Keratinocyte (primary cell): ENCODE results near the gene CLBA1. TPM values are rescaled to one million over a fixed set of nuclear protein-coding genes. Genes with fewer than 3 reads are reported as not detected.

ENCODE experiments used
- DNase-seq: peaks from one replicate; pipeline ENCODE4 v3.0.0-alpha.2; 2011; ENCODE audit warnings: low read depth, missing footprints, low spot score
- FAIRE-seq: peaks from 2 replicates; lab custom pipeline; 2011; peaks lifted over from hg19 to GRCh38; lab: Jason Lieb, UNC
- H2AFZ ChIP-seq: 2 replicates; pipeline ENCODE4 v1.6.0; 2012; ENCODE audit warnings: low read length, control low read depth, inconsistent platforms; ENCODE audit not compliant: control insufficient read depth
- H3K27ac ChIP-seq: 2 replicates; pipeline ENCODE4 v1.5.1; 2011; ENCODE audit warnings: low read length; ENCODE audit not compliant: control insufficient read depth, insufficient read depth
- H3K27me3 ChIP-seq: 3 replicates; pipeline ENCODE4 v1.6.0; 2011; ENCODE audit warnings: low read length; ENCODE audit not compliant: control insufficient read depth, insufficient read depth; ENCODE audit errors: extremely low read depth
- H3K36me3 ChIP-seq, 2 experiments: 2 replicates in 1 of 2; 3 replicates in 1 of 2; pipeline ENCODE4 v1.5.1; 2011; ENCODE audit warnings: low read length in 2 of 2, mild to moderate bottlenecking in 1 of 2; ENCODE audit not compliant: control insufficient read depth in 2 of 2, insufficient read depth in 2 of 2; ENCODE audit errors: extremely low read depth in 1 of 2
- H3K4me1 ChIP-seq: 3 replicates; pipeline ENCODE4 v1.5.1; 2011; ENCODE audit warnings: low read length; ENCODE audit not compliant: control insufficient read depth, insufficient read depth; ENCODE audit errors: extremely low read depth
- H3K4me2 ChIP-seq: 3 replicates; pipeline ENCODE4 v1.6.0; 2011; ENCODE audit warnings: low read depth, low read length; ENCODE audit not compliant: control insufficient read depth, insufficient read depth; ENCODE audit errors: extremely low read depth
- H3K4me3 ChIP-seq, 3 experiments: fragments of 200-600 bp in 1 of 3; sonication (generic) in 1 of 3; 2 replicates in 2 of 3; 3 replicates in 1 of 3; pipeline ENCODE4 v1.5.1; 2011 to 2016; ENCODE audit warnings: low read length in 3 of 3, mild to moderate bottlenecking in 3 of 3, control low read depth in 2 of 3, inconsistent platforms in 1 of 3, low read depth in 1 of 3, mixed read lengths in 1 of 3, mixed run types in 1 of 3, moderate library complexity in 1 of 3; ENCODE audit not compliant: control insufficient read depth in 2 of 3, insufficient read depth in 2 of 3; ENCODE audit errors: extremely low read depth in 1 of 3
- H3K79me2 ChIP-seq: 2 replicates; pipeline ENCODE4 v1.6.0; 2012; ENCODE audit warnings: low read length; ENCODE audit not compliant: control insufficient read depth, insufficient read depth
- H3K9ac ChIP-seq: 3 replicates; pipeline ENCODE4 v1.6.0; 2011; ENCODE audit warnings: low read length; ENCODE audit not compliant: control insufficient read depth, insufficient read depth; ENCODE audit errors: extremely low read depth
- H3K9me1 ChIP-seq: 3 replicates; pipeline ENCODE4 v1.6.0; 2011; ENCODE audit warnings: low read length; ENCODE audit not compliant: control insufficient read depth, insufficient read depth; ENCODE audit errors: extremely low read depth
- H3K9me3 ChIP-seq: 2 replicates; pipeline ENCODE4 v1.5.1; 2012; ENCODE audit warnings: low read depth, low read length; ENCODE audit not compliant: control insufficient read depth
- H4K20me1 ChIP-seq: 3 replicates; pipeline ENCODE4 v1.6.0; 2011; ENCODE audit warnings: low read length; ENCODE audit not compliant: control insufficient read depth, insufficient read depth; ENCODE audit errors: extremely low read depth
- EZH2 ChIP-seq: IDR thresholded peaks from one replicate; pipeline ENCODE4 v1.6.1; 2012; ENCODE audit warnings: inconsistent platforms, mild to moderate bottlenecking, low read length, moderate library complexity
- dilution Hi-C: fragments of 300-500 bp; cut with MboI; formaldehyde crosslinking; loops from one replicate; pipeline ENCODE4 v1.7.0; 2020; ENCODE audit warnings: low sequenced_read_pairs; ENCODE audit not compliant: extremely low pct_ligation_motif_present
- polyA plus RNA-seq, 5 experiments: library from polyadenylated mRNA; depleted of rRNA in 3 of 5; stranded (reverse) in 3 of 5; stranded (forward) in 1 of 5; unstranded in 1 of 5; fragments of >200 nt; gene quantifications; 1 replicate in 1 of 5; 2 replicates in 3 of 5; 3 replicates in 1 of 5; pipeline versions ENCODE4 v1.2.1 to v1.2.3, GENCODE V29; 2011 to 2012; ENCODE audit warnings: missing spikeins in 2 of 5, low read depth in 1 of 5, low replicate concordance in 1 of 5
- TF ChIP-seq, protein P1 (sequence below), 3 experiments: IDR thresholded peaks in 1 of 3; conservative IDR thresholded peaks in 1 of 3; optimal IDR thresholded peaks in 1 of 3; 2 replicates in 2 of 3; 3 replicates in 1 of 3; pipeline versions ENCODE3 to v1.5.1; 2011; ENCODE audit warnings: low read length in 3 of 3, mild to moderate bottlenecking in 3 of 3, moderate library complexity in 2 of 3, control low read depth in 1 of 3, inconsistent platforms in 1 of 3; ENCODE audit not compliant: insufficient read depth in 2 of 3; ENCODE audit errors: extremely low read depth in 1 of 3

The CLBA1 gene
- polyA plus RNA-seq, 1 donor (not counting 4 experiments of a cell fraction or from before 2014, with no cell fraction given), result 8.6 TPM

DNA sequence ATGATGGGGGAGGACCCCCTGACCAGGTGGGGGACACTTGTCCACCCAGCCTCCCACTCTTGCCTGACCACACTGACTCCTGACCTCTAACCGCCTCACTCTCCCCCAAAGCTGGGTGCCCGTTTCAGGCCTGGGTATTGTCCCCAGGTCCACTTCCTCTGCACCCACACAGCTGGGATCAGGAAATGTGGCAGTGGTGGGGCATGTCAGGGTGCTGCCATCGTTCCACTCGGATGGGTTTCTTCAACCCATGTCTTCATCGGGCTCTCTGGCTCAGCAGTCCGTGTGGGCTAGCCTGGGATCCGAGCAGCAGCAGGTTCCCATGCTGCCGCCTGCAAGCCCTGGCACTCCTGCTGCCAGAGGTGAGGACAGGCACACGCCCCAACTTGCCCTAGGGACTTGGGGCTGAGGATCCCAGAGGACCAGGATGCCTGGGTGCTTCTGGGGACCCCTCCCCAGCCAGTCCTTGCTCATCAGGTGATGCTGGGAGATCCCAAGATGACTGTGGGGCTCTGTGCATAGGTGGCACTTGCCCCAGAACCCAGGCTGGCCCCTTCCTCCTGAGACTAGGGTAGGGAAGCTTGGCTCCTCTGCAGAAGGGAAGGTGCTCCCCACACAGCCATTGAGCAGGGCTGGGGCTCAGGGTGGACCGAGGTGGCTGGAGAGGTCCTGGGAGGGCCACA lies 2.9 kb upstream of the CLBA1 start:
- H3K9ac ChIP-seq, result peak overlapping the region; percentile 7
- no peaks in the 10 kb centered on the region for H3K9me3 ChIP-seq
- peak overlapping the region; percentile 30 for H3K4me2 ChIP-seq
- no peak overlapping the region for H3K27ac ChIP-seq
- H4K20me1 ChIP-seq, result no peaks in the 10 kb centered on the region
- H3K79me2 ChIP-seq, result peaks cover 5% of the 10 kb centered on the region
- H3K36me3 ChIP-seq, result no peaks in the 10 kb centered on the region
- DNase-seq, result no peak
- peaks cover 22% of the 10 kb centered on the region for H3K4me1 ChIP-seq
- no peak overlapping the region for H3K4me3 ChIP-seq
- FAIRE-seq, result no peak
- H3K27me3 ChIP-seq, result no peaks in the 10 kb centered on the region
- TF ChIP-seq EZH2, result no peak
- TF ChIP-seq, protein P1, sequence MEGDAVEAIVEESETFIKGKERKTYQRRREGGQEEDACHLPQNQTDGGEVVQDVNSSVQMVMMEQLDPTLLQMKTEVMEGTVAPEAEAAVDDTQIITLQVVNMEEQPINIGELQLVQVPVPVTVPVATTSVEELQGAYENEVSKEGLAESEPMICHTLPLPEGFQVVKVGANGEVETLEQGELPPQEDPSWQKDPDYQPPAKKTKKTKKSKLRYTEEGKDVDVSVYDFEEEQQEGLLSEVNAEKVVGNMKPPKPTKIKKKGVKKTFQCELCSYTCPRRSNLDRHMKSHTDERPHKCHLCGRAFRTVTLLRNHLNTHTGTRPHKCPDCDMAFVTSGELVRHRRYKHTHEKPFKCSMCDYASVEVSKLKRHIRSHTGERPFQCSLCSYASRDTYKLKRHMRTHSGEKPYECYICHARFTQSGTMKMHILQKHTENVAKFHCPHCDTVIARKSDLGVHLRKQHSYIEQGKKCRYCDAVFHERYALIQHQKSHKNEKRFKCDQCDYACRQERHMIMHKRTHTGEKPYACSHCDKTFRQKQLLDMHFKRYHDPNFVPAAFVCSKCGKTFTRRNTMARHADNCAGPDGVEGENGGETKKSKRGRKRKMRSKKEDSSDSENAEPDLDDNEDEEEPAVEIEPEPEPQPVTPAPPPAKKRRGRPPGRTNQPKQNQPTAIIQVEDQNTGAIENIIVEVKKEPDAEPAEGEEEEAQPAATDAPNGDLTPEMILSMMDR (optimal IDR thresholded peaks at IDR 0.05 in 1 of 3, IDR thresholded peaks at IDR 0.05 in 1 of 3, conservative IDR thresholded peaks at IDR 0.05 in 1 of 3; ENCODE audit: extremely low read depth in 1 of 3, insufficient read depth in 2 of 3, low read length in 3 of 3), result no peak
- no peaks in the 10 kb centered on the region for H3K9me1 ChIP-seq
- no peak overlapping the region for H2AFZ ChIP-seq
- dilution Hi-C loops, result no loop called here

DNA sequence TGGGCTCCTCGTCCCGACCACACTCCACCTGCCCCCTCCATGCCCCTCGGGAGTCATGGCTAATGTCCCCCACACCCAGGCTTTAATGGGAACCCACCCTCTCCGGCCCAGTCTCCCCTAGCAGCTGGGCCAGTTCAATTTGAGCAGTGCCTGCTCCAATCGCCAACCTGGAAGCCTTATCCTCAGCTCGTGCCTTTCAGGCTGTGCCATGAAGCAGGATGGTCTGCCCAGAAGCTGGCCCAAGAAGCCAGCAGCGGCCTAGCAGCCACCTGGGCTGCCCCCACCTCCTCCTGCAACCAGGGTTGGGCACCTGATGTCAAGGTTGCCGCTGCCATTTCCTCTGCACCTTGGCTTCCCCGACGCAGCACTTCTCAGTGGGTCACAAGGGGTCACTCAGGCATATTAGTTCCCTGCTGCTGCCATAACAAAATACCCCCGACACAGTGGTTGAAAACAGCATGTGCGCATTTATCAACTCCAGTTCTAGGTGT lies 2.3 kb upstream of the CLBA1 start:
- H3K27ac ChIP-seq, result no peak overlapping the region
- FAIRE-seq, result no peak
- TF ChIP-seq, protein P1 (optimal IDR thresholded peaks at IDR 0.05 in 1 of 3, IDR thresholded peaks at IDR 0.05 in 1 of 3, conservative IDR thresholded peaks at IDR 0.05 in 1 of 3; ENCODE audit: extremely low read depth in 1 of 3, insufficient read depth in 2 of 3, low read length in 3 of 3), result no peak
- no peak for TF ChIP-seq EZH2
- H2AFZ ChIP-seq, result no peak overlapping the region
- H3K36me3 ChIP-seq, result no peaks in the 10 kb centered on the region
- H3K79me2 ChIP-seq, result peaks cover 5% of the 10 kb centered on the region
- peaks cover 22% of the 10 kb centered on the region for H3K4me1 ChIP-seq
- H3K4me2 ChIP-seq, result no peak overlapping the region
- H4K20me1 ChIP-seq, result no peaks in the 10 kb centered on the region
- H3K9me3 ChIP-seq, result no peaks in the 10 kb centered on the region
- no peak for DNase-seq
- H3K9me1 ChIP-seq, result no peaks in the 10 kb centered on the region
- H3K27me3 ChIP-seq, result no peaks in the 10 kb centered on the region
- no peak overlapping the region for H3K4me3 ChIP-seq
- no peak overlapping the region for H3K9ac ChIP-seq
- dilution Hi-C loops, result no loop called here
